ENCODE measurements around the gene BID. TPM values are rescaled to one million over a fixed set of nuclear protein-coding genes. Genes with fewer than 3 reads are reported as not detected.

Gene BID
- total RNA-seq, 1 experiment from 2014 or later: 58.2 TPM

- Histone ChIP-seq H2AFZ (ENCODE audit: low read depth, low read length, poor library complexity, severe bottlenecking) (no peak overlapping the region), H3K36me3 (ENCODE audit: control insufficient read depth in 1 of 2, insufficient read depth in 2 of 2, low read length in 2 of 2) (peaks cover 0 to 4% of the 10 kb centered on the region in 2 experiments; a peak in 1 of 4 replicates), H3K27me3 (ENCODE audit: insufficient read depth, low read length) (no peaks in the 10 kb centered on the region), H3K4me3 (replicated peaks in 1 of 2; ENCODE audit: low read depth in 1 of 2, low read length in 2 of 2) (no peak overlapping the region), H3K79me2 (ENCODE audit: insufficient read depth, low read length) (no peaks in the 10 kb centered on the region), H3K27ac (ENCODE audit: low read depth, low read length) (no peak overlapping the region), H3K4me1 (ENCODE audit: control insufficient read depth in 1 of 2, insufficient read depth in 2 of 2, low read length in 2 of 2) (no peaks in the 10 kb centered on the region), H3K4me2 (ENCODE audit: low read length) (no peak overlapping the region), H3K9ac (ENCODE audit: low read length) (no peak overlapping the region), H3K9me3 (ENCODE audit: control insufficient read depth in 1 of 2, insufficient read depth in 1 of 2, low read depth in 1 of 2, low read length in 2 of 2) (no peaks in the 10 kb centered on the region), H3K9me2 (ENCODE audit: insufficient read depth) (no peaks in the 10 kb centered on the region), H4K20me1 (ENCODE audit: insufficient read depth) (no peaks in the 10 kb centered on the region)
- ChIA-PET POLR2A (interaction anchor here (0.5 to 1.3 kb wide), 5 partner anchors 18 to 410 kb away, joined by 3 to 6 read pairs (median 3); no protein-coding TSS in a partner anchor), CTCF (interaction anchor here (0.6 to 6.2 kb wide), 12 partner anchors 10 to 408 kb away, joined by 3 to 87 read pairs (median 6); partner anchors contain the start of genes PEX26 and USP18), RAD21 (ENCODE audit: low non-redundant PET in 1 of 2, low total read pairs in 2 of 2, uncharacterized antibody in 2 of 2, unreplicated experiment in 2 of 2) (interaction anchor here (0.6 to 2.4 kb wide), 9 partner anchors 33 to 334 kb away, joined by 3 to 7 read pairs (median 3); no protein-coding TSS in a partner anchor)
- DNase-seq (ENCODE audit: low read depth, low spot score) (no peak), ATAC-seq (peak; percentile 26)
- BruUV-seq (replicated peaks): no TSS peak
- TF ChIP-seq, protein P1, sequence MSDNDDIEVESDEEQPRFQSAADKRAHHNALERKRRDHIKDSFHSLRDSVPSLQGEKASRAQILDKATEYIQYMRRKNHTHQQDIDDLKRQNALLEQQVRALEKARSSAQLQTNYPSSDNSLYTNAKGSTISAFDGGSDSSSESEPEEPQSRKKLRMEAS (IDR thresholded peaks at IDR 0.05): no peak
- TF ChIP-seq, protein P2, sequence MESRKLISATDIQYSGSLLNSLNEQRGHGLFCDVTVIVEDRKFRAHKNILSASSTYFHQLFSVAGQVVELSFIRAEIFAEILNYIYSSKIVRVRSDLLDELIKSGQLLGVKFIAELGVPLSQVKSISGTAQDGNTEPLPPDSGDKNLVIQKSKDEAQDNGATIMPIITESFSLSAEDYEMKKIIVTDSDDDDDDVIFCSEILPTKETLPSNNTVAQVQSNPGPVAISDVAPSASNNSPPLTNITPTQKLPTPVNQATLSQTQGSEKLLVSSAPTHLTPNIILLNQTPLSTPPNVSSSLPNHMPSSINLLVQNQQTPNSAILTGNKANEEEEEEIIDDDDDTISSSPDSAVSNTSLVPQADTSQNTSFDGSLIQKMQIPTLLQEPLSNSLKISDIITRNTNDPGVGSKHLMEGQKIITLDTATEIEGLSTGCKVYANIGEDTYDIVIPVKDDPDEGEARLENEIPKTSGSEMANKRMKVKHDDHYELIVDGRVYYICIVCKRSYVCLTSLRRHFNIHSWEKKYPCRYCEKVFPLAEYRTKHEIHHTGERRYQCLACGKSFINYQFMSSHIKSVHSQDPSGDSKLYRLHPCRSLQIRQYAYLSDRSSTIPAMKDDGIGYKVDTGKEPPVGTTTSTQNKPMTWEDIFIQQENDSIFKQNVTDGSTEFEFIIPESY (IDR thresholded peaks at IDR 0.05; ENCODE audit: extremely low read depth, insufficient replicate concordance, low read length): no peak
- no peak for TF ChIP-seq ZFX (IDR thresholded peaks at IDR 0.05)
- TF ChIP-seq EGR1 (IDR thresholded peaks at IDR 0.05; ENCODE audit: low read depth): no peak
- TF ChIP-seq, protein P3, sequence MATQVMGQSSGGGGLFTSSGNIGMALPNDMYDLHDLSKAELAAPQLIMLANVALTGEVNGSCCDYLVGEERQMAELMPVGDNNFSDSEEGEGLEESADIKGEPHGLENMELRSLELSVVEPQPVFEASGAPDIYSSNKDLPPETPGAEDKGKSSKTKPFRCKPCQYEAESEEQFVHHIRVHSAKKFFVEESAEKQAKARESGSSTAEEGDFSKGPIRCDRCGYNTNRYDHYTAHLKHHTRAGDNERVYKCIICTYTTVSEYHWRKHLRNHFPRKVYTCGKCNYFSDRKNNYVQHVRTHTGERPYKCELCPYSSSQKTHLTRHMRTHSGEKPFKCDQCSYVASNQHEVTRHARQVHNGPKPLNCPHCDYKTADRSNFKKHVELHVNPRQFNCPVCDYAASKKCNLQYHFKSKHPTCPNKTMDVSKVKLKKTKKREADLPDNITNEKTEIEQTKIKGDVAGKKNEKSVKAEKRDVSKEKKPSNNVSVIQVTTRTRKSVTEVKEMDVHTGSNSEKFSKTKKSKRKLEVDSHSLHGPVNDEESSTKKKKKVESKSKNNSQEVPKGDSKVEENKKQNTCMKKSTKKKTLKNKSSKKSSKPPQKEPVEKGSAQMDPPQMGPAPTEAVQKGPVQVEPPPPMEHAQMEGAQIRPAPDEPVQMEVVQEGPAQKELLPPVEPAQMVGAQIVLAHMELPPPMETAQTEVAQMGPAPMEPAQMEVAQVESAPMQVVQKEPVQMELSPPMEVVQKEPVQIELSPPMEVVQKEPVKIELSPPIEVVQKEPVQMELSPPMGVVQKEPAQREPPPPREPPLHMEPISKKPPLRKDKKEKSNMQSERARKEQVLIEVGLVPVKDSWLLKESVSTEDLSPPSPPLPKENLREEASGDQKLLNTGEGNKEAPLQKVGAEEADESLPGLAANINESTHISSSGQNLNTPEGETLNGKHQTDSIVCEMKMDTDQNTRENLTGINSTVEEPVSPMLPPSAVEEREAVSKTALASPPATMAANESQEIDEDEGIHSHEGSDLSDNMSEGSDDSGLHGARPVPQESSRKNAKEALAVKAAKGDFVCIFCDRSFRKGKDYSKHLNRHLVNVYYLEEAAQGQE (IDR thresholded peaks at IDR 0.05; ENCODE audit: low read depth): no peak
- no peak for TF ChIP-seq SP1 (IDR thresholded peaks at IDR 0.05; ENCODE audit: low read depth)
- TF ChIP-seq, protein P4, sequence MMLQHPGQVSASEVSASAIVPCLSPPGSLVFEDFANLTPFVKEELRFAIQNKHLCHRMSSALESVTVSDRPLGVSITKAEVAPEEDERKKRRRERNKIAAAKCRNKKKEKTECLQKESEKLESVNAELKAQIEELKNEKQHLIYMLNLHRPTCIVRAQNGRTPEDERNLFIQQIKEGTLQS (IDR thresholded peaks at IDR 0.05): no peak
- no peak for TF ChIP-seq ELF1 (IDR thresholded peaks at IDR 0.05; ENCODE audit: borderline replicate concordance, low read depth)
- no peak for TF ChIP-seq FOSL1 (IDR thresholded peaks at IDR 0.05; ENCODE audit: low read depth)
- no peak for TF ChIP-seq CBX3 (IDR thresholded peaks at IDR 0.05; ENCODE audit: low read depth)
- TF ChIP-seq EZH2phosphoT487 (IDR thresholded peaks at IDR 0.05; ENCODE audit: borderline replicate concordance): no peak
- no peak for TF ChIP-seq TCF7L2 (IDR thresholded peaks at IDR 0.05; ENCODE audit: borderline replicate concordance, extremely low read depth, insufficient read depth, insufficient read length)
- intact Hi-C loops (cut with micrococcal nuclease): loop anchor here (1.0 to 2.0 kb wide), 3 partner anchors 43 to 335 kb away; partner anchors contain the start of gene PEX26
Observed at GRCh38 chr22:17741866-17742526, 32.3 kb downstream of the BID start.
